ENCODE measurements around the gene PREP. TPM values are rescaled to one million over a fixed set of nuclear protein-coding genes. Genes with fewer than 3 reads are reported as not detected.

The PREP gene
- total and polyA plus RNA-seq, 3 donors from 2014 or later: 53.7 to 66.6 (median 56.4) TPM

- no peaks in the 10 kb centered on the region for H3K9me3 ChIP-seq
- H3K27ac ChIP-seq: no peak overlapping the region
- no peak for TF ChIP-seq POLR2A (IDR thresholded peaks at IDR 0.05)
- TF ChIP-seq CTCF (IDR thresholded peaks at IDR 0.05): no peak
- WGBS, 2 donors: 83% methylated on average over 5 of the region's 5 CpGs
- H3K4me1 ChIP-seq: peaks cover 11% of the 10 kb centered on the region
- no peak for DNase-seq
- intact Hi-C loops (cut with DNase I; ENCODE audit: low total_unique reads): no loop called here
- no peaks in the 10 kb centered on the region for H3K36me3 ChIP-seq (ENCODE audit: low read depth, missing control alignments)
- no peak overlapping the region for H3K4me3 ChIP-seq
- no peaks in the 10 kb centered on the region for H3K27me3 ChIP-seq
Measured at GRCh38 chr6:105398859-105399258, 4.0 kb downstream of the PREP start.

GRCh38 chr6:105397987-105398386, 4.9 kb downstream of the PREP start:
- 65 to 71% methylated on average over 6 of the region's 6 CpGs for WGBS, 2 donors
- Histone ChIP-seq H3K27ac (no peak overlapping the region), H3K4me3 (no peak overlapping the region), H3K36me3 (ENCODE audit: low read depth, missing control alignments) (no peaks in the 10 kb centered on the region), H3K27me3 (no peaks in the 10 kb centered on the region), H3K4me1 (peaks cover 8% of the 10 kb centered on the region), H3K9me3 (no peaks in the 10 kb centered on the region)
- no peak for DNase-seq
- TF ChIP-seq POLR2A (IDR thresholded peaks at IDR 0.05) (no peak), CTCF (IDR thresholded peaks at IDR 0.05) (no peak)
- intact Hi-C loops (cut with DNase I; ENCODE audit: low total_unique reads): no loop called here

- Histone ChIP-seq H3K9me3 (no peaks in the 10 kb centered on the region), H3K4me3 (no peak overlapping the region), H3K36me3 (ENCODE audit: low read depth, missing control alignments) (no peaks in the 10 kb centered on the region), H3K27me3 (no peaks in the 10 kb centered on the region), H3K4me1 (no peaks in the 10 kb centered on the region), H3K27ac (no peak overlapping the region)
- intact Hi-C loops (cut with DNase I; ENCODE audit: low total_unique reads): no loop called here
- 96 to 98% methylated on average over 6 of the region's 6 CpGs for WGBS, 2 donors
- no peak for DNase-seq
- no peak for TF ChIP-seq CTCF (IDR thresholded peaks at IDR 0.05)
- TF ChIP-seq POLR2A (IDR thresholded peaks at IDR 0.05): no peak
Measured at GRCh38 chr6:105391705-105392104, 11.2 kb downstream of the PREP start.

- intact Hi-C loops (cut with DNase I; ENCODE audit: low total_unique reads): no loop called here
- no peaks in the 10 kb centered on the region for H3K36me3 ChIP-seq (ENCODE audit: low read depth, missing control alignments)
- H3K9me3 ChIP-seq: no peaks in the 10 kb centered on the region
- 42 to 49% methylated on average over 5 of the region's 5 CpGs for WGBS, 2 donors
- H3K4me3 ChIP-seq: no peak overlapping the region
- H3K27me3 ChIP-seq: no peaks in the 10 kb centered on the region
- no peak for DNase-seq
- no peaks in the 10 kb centered on the region for H3K4me1 ChIP-seq
- H3K27ac ChIP-seq: peak overlapping the region; percentile 2 to 31
- TF ChIP-seq POLR2A (IDR thresholded peaks at IDR 0.05) (no peak), CTCF (IDR thresholded peaks at IDR 0.05) (no peak)
Measured at GRCh38 chr6:105389543-105389942, 13.3 kb downstream of the PREP start.

GRCh38 chr6:105388392-105388791, 14.5 kb downstream of the PREP start:
- WGBS, 2 donors: 74 to 75% methylated on average over 6 of the region's 6 CpGs
- Histone ChIP-seq H3K9me3 (no peaks in the 10 kb centered on the region), H3K27me3 (no peaks in the 10 kb centered on the region), H3K36me3 (ENCODE audit: low read depth, missing control alignments) (no peaks in the 10 kb centered on the region), H3K4me3 (no peak overlapping the region), H3K4me1 (no peaks in the 10 kb centered on the region), H3K27ac (no peak overlapping the region)
- TF ChIP-seq CTCF (IDR thresholded peaks at IDR 0.05) (no peak), POLR2A (IDR thresholded peaks at IDR 0.05) (no peak)
- intact Hi-C loops (cut with DNase I; ENCODE audit: low total_unique reads): no loop called here
- DNase-seq: no peak

All from testis (tissue), 3 donors.